Measurements from ENCODE around the gene EIF3D. TPM values are rescaled to one million over a fixed set of nuclear protein-coding genes. Genes with fewer than 3 reads are reported as not detected.

The EIF3D gene
- total RNA-seq, 1 experiment from 2014 or later: 481 TPM

DNA sequence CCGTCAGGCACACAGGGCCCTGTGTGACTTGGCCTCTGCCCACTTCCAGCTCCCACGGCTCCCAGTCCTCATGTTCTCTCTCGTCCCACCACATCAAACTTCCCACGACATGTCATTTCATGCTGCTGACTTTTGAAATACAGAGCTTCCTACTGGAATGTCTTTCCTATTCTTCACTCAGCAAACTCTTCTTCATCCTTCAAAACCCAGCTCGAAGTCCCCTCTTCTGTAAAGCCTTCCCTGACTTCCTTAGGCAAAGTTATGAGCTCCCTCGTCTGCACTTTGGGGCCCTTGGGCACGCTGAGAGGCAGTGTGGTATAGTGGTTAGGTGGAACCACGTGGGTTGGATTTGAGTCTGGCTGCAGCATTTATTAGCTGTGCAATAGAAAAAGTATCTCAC, 37.8 kb upstream of the EIF3D start:
- no peaks in the 10 kb centered on the region for H3K9me3 ChIP-seq (ENCODE audit: low read length)
- H3K4me1 ChIP-seq (ENCODE audit: low read length): no peaks in the 10 kb centered on the region
- no peaks in the 10 kb centered on the region for H4K20me1 ChIP-seq (ENCODE audit: insufficient read depth, low read depth, low read length)
- H3K9me2 ChIP-seq (replicated peaks; ENCODE audit: insufficient read depth, low read length): no peaks in the 10 kb centered on the region
- no peak for DNase-seq
- no peak overlapping the region for H3K9ac ChIP-seq (ENCODE audit: low read length)
- H3K4me3 ChIP-seq (ENCODE audit: low read length): no peak overlapping the region
- H3K27ac ChIP-seq (ENCODE audit: low read length): no peak overlapping the region
- no peaks in the 10 kb centered on the region for H3K79me2 ChIP-seq (ENCODE audit: low read length)
- no peaks in the 10 kb centered on the region for H3K36me3 ChIP-seq (ENCODE audit: insufficient read depth, low read length)
- H2AFZ ChIP-seq (ENCODE audit: low read length): no peak overlapping the region
- H3K4me2 ChIP-seq (ENCODE audit: low read depth, low read length, poor library complexity, severe bottlenecking): no peak overlapping the region
- no peaks in the 10 kb centered on the region for H3K27me3 ChIP-seq (ENCODE audit: low read length)

DNA sequence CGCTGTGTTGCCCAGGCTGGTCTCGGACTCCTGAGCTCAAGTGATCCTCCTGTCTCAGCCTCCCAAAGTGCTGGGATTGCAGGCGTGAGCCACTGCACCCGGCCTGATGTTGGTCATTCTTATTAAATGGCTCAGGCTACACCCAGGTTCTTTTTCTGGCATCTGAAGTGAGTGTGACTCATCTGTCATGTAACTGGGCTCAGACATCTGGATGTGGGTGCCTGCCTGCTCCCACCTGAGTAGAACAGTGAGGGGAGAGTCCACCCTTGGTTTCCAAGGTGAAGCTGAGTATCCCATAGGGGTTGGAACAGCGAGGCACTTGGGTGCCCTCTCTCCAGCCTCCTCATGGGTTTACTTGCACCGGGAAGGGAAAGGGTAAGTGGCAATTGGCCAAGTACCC, 36.7 kb upstream of the EIF3D start:
- Histone ChIP-seq H3K27me3 (ENCODE audit: low read length) (no peaks in the 10 kb centered on the region), H3K9me3 (ENCODE audit: low read length) (no peaks in the 10 kb centered on the region), H3K27ac (ENCODE audit: low read length) (no peak overlapping the region), H3K36me3 (ENCODE audit: insufficient read depth, low read length) (no peaks in the 10 kb centered on the region), H3K9ac (ENCODE audit: low read length) (no peak overlapping the region), H3K4me3 (ENCODE audit: low read length) (no peak overlapping the region), H3K9me2 (replicated peaks; ENCODE audit: insufficient read depth, low read length) (no peaks in the 10 kb centered on the region), H3K79me2 (ENCODE audit: low read length) (no peaks in the 10 kb centered on the region), H3K4me1 (ENCODE audit: low read length) (no peaks in the 10 kb centered on the region), H4K20me1 (ENCODE audit: insufficient read depth, low read depth, low read length) (no peaks in the 10 kb centered on the region), H2AFZ (ENCODE audit: low read length) (no peak overlapping the region), H3K4me2 (ENCODE audit: low read depth, low read length, poor library complexity, severe bottlenecking) (no peak overlapping the region)
- no peak for DNase-seq

DNA sequence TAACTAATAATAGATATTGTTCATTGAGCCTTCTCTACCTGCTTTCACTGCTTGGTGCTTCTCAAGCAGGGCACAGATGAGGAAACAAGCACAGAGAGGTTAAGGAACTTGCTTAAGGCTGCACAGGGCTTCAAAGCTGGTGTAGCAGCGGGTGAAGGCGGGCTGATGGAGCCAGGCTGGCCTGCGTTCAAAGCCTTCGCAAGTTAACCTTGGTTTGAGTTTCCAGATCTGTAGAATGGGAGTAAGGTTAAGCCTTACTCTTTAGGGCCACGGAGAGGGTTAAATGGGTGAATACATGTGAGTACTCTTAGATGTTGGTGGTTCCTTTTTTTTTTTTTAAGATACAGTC, 36.2 kb upstream of the EIF3D start:
- no peak for DNase-seq
- H4K20me1 ChIP-seq (ENCODE audit: insufficient read depth, low read depth, low read length): no peaks in the 10 kb centered on the region
- H3K9me2 ChIP-seq (replicated peaks; ENCODE audit: insufficient read depth, low read length): no peaks in the 10 kb centered on the region
- no peak overlapping the region for H3K4me3 ChIP-seq (ENCODE audit: low read length)
- H2AFZ ChIP-seq (ENCODE audit: low read length): no peak overlapping the region
- no peaks in the 10 kb centered on the region for H3K9me3 ChIP-seq (ENCODE audit: low read length)
- no peaks in the 10 kb centered on the region for H3K27me3 ChIP-seq (ENCODE audit: low read length)
- no peaks in the 10 kb centered on the region for H3K4me1 ChIP-seq (ENCODE audit: low read length)
- no peaks in the 10 kb centered on the region for H3K79me2 ChIP-seq (ENCODE audit: low read length)
- H3K27ac ChIP-seq (ENCODE audit: low read length): no peak overlapping the region
- H3K9ac ChIP-seq (ENCODE audit: low read length): no peak overlapping the region
- no peaks in the 10 kb centered on the region for H3K36me3 ChIP-seq (ENCODE audit: insufficient read depth, low read length)
- no peak overlapping the region for H3K4me2 ChIP-seq (ENCODE audit: low read depth, low read length, poor library complexity, severe bottlenecking)

DNA sequence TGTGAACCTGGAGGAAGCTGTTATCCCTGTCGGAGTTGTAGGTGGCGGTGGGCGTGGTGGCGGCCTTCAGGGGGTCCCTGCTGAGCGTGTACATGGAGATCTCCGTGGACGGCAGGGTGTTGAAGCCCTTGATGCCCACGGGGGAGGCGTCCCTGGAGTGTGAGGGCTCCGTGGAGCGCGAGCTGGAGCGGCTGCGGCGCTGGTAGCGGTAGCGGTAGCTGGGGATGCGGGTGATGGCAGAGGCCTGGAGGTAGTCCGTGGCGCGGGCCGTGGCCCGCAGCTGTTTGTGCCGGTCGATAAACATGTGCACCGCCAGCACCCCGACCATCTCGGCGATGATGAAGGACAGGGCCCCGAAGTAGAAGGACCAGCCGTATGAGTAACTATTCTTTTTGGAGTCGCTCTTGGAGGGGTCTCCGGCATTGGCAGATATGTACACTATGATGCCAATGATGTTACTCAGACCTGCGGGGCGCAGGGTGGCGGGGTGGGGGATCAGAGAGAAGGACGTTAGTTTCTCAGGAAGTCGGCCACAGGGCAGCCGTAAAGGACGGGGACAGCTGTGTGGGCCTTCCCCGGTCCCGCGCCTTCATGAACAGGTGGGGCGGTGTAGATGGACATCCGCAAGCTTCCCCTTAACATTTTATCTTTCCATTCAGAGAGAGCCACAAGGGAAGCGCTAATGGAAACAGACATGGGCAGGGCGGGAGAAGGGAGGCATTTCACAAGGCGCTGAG, 35.6 kb upstream of the EIF3D start:
- no peaks in the 10 kb centered on the region for H3K9me2 ChIP-seq (replicated peaks; ENCODE audit: insufficient read depth, low read length)
- H3K9ac ChIP-seq (ENCODE audit: low read length): no peak overlapping the region
- no peak overlapping the region for H3K4me2 ChIP-seq (ENCODE audit: low read depth, low read length, poor library complexity, severe bottlenecking)
- no peaks in the 10 kb centered on the region for H3K79me2 ChIP-seq (ENCODE audit: low read length)
- no peak overlapping the region for H3K27ac ChIP-seq (ENCODE audit: low read length)
- no peak overlapping the region for H2AFZ ChIP-seq (ENCODE audit: low read length)
- no peaks in the 10 kb centered on the region for H3K4me1 ChIP-seq (ENCODE audit: low read length)
- H3K4me3 ChIP-seq (ENCODE audit: low read length): no peak overlapping the region
- H3K27me3 ChIP-seq (ENCODE audit: low read length): no peaks in the 10 kb centered on the region
- no peaks in the 10 kb centered on the region for H3K36me3 ChIP-seq (ENCODE audit: insufficient read depth, low read length)
- no peaks in the 10 kb centered on the region for H4K20me1 ChIP-seq (ENCODE audit: insufficient read depth, low read depth, low read length)
- no peak for DNase-seq
- no peaks in the 10 kb centered on the region for H3K9me3 ChIP-seq (ENCODE audit: low read length)

DNA sequence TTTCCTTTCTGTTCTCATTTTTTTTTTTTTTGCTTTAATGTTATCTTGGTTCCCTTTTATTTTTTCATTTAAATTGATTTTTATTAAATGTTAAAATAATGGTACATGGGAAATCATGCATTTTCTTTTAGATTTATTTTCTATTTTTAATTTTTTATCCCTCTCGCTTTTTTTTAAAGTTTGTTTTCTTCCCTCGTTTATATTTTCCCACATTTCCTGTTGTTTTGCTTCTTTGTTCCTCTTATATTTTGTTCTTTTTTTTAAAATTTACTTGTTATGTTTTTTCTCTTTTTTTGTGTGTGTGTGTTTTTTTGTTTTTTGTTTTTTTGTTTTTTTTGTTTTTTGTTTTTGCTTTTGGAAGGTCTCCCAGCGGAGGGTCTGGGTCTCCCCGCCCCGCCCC, 34.9 kb upstream of the EIF3D start:
- no peak overlapping the region for H2AFZ ChIP-seq (ENCODE audit: low read length)
- H3K79me2 ChIP-seq (ENCODE audit: low read length): no peaks in the 10 kb centered on the region
- no peak overlapping the region for H3K4me2 ChIP-seq (ENCODE audit: low read depth, low read length, poor library complexity, severe bottlenecking)
- H3K27me3 ChIP-seq (ENCODE audit: low read length): no peaks in the 10 kb centered on the region
- H3K4me1 ChIP-seq (ENCODE audit: low read length): no peaks in the 10 kb centered on the region
- H3K27ac ChIP-seq (ENCODE audit: low read length): no peak overlapping the region
- H4K20me1 ChIP-seq (ENCODE audit: insufficient read depth, low read depth, low read length): no peaks in the 10 kb centered on the region
- H3K4me3 ChIP-seq (ENCODE audit: low read length): no peak overlapping the region
- H3K9me2 ChIP-seq (replicated peaks; ENCODE audit: insufficient read depth, low read length): no peaks in the 10 kb centered on the region
- H3K36me3 ChIP-seq (ENCODE audit: insufficient read depth, low read length): no peaks in the 10 kb centered on the region
- no peak overlapping the region for H3K9ac ChIP-seq (ENCODE audit: low read length)
- no peak for DNase-seq
- no peaks in the 10 kb centered on the region for H3K9me3 ChIP-seq (ENCODE audit: low read length)

DNA sequence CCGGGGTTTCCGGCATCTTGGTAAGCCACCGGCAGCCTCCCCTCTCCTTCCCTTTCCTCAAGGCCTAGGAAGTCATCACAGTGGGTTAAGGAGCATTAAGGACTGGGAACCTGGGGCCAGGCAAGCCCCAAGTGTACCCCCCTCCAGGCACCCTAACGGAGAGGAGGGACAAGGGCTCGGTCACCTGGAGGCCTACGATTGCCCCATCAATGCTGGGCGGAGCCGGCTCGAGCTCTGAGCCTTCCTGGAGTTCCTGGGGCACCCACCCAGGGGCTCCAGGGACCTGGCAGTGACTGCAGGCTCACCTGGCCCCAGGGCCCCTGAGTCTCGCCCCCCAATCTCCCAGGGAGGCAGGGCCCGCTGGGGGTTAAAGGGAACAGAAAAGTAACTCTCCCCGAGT, 34.5 kb upstream of the EIF3D start:
- Histone ChIP-seq H3K27ac (ENCODE audit: low read length) (no peak overlapping the region), H3K4me1 (ENCODE audit: low read length) (no peaks in the 10 kb centered on the region), H2AFZ (ENCODE audit: low read length) (no peak overlapping the region), H3K9me3 (ENCODE audit: low read length) (no peaks in the 10 kb centered on the region), H3K36me3 (ENCODE audit: insufficient read depth, low read length) (no peaks in the 10 kb centered on the region), H3K79me2 (ENCODE audit: low read length) (no peaks in the 10 kb centered on the region), H3K27me3 (ENCODE audit: low read length) (no peaks in the 10 kb centered on the region), H4K20me1 (ENCODE audit: insufficient read depth, low read depth, low read length) (no peaks in the 10 kb centered on the region), H3K4me3 (ENCODE audit: low read length) (no peak overlapping the region), H3K9ac (ENCODE audit: low read length) (no peak overlapping the region), H3K4me2 (ENCODE audit: low read depth, low read length, poor library complexity, severe bottlenecking) (no peak overlapping the region), H3K9me2 (replicated peaks; ENCODE audit: insufficient read depth, low read length) (no peaks in the 10 kb centered on the region)
- no peak for DNase-seq

DNA sequence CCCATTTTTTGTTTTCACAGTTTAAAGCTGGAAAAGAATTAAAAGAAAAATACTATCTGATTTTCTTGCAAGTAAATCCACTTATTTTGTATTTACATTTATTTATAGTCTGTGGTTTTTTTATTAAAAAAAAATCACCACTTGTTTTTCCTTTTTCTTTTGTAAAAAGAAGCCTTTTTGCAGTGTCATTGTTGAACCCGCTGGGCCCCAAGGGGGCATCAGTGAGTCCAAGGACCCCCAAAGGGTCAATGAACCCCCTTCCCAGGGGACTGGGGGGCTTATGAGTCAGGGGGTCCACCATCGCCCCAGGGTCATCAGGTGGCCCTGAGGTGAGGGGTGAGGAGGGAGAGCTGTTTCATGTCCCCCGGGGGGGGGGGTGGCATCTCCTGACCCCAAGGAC, 34.0 kb upstream of the EIF3D start:
- no peaks in the 10 kb centered on the region for H3K4me1 ChIP-seq (ENCODE audit: low read length)
- no peaks in the 10 kb centered on the region for H3K79me2 ChIP-seq (ENCODE audit: low read length)
- H3K9ac ChIP-seq (ENCODE audit: low read length): no peak overlapping the region
- DNase-seq: no peak
- H3K4me2 ChIP-seq (ENCODE audit: low read depth, low read length, poor library complexity, severe bottlenecking): no peak overlapping the region
- H3K4me3 ChIP-seq (ENCODE audit: low read length): no peak overlapping the region
- no peak overlapping the region for H3K27ac ChIP-seq (ENCODE audit: low read length)
- no peaks in the 10 kb centered on the region for H4K20me1 ChIP-seq (ENCODE audit: insufficient read depth, low read depth, low read length)
- H3K27me3 ChIP-seq (ENCODE audit: low read length): no peaks in the 10 kb centered on the region
- H2AFZ ChIP-seq (ENCODE audit: low read length): no peak overlapping the region
- no peaks in the 10 kb centered on the region for H3K9me2 ChIP-seq (replicated peaks; ENCODE audit: insufficient read depth, low read length)
- no peaks in the 10 kb centered on the region for H3K36me3 ChIP-seq (ENCODE audit: insufficient read depth, low read length)
- H3K9me3 ChIP-seq (ENCODE audit: low read length): no peaks in the 10 kb centered on the region

DNA sequence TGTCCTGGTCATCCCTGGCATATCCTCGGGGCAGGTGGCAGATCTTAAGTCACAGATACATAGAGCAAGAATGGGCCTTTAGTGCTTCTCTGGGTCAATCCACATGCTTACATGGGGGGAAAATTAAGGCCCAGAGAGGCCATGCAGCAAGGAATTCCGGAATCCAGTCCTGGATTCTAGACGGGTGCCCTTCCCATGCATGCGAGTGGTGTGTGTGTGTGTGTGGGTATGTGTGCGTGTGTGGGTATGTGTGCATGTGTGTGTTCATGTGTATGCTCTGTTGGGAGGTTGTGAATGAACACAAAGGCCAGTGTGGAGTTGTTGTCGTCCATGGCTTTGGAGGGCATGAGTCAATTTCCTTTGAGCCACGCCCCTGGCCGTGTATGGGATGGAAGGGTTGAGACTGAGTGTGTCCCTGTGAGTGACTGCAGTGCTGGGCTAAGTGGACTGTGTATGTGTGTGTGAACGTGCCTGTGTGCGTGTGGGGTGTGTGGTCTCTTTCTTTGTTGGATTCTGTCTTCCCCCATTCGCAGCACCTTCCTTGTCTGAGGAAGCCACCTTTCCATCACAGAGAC, 33.4 kb upstream of the EIF3D start:
- no peak overlapping the region for H3K4me2 ChIP-seq (ENCODE audit: low read depth, low read length, poor library complexity, severe bottlenecking)
- no peak overlapping the region for H3K9ac ChIP-seq (ENCODE audit: low read length)
- H3K79me2 ChIP-seq (ENCODE audit: low read length): no peaks in the 10 kb centered on the region
- no peaks in the 10 kb centered on the region for H3K27me3 ChIP-seq (ENCODE audit: low read length)
- no peaks in the 10 kb centered on the region for H3K9me3 ChIP-seq (ENCODE audit: low read length)
- no peak overlapping the region for H2AFZ ChIP-seq (ENCODE audit: low read length)
- no peaks in the 10 kb centered on the region for H3K9me2 ChIP-seq (replicated peaks; ENCODE audit: insufficient read depth, low read length)
- H3K36me3 ChIP-seq (ENCODE audit: insufficient read depth, low read length): no peaks in the 10 kb centered on the region
- H3K27ac ChIP-seq (ENCODE audit: low read length): no peak overlapping the region
- H3K4me3 ChIP-seq (ENCODE audit: low read length): no peak overlapping the region
- no peaks in the 10 kb centered on the region for H3K4me1 ChIP-seq (ENCODE audit: low read length)
- no peak for DNase-seq
- no peaks in the 10 kb centered on the region for H4K20me1 ChIP-seq (ENCODE audit: insufficient read depth, low read depth, low read length)
